Mucosa of descending colon (tissue), 3 donors: ENCODE measurements around the gene ANKRD6. TPM values are rescaled to one million over a fixed set of nuclear protein-coding genes. Genes with fewer than 3 reads are reported as not detected.

Experiments
- ATAC-seq: fragments of 200-7000 bp; cut with Tn5 transposase; one replicate; pipeline ENCODE4 v1.9.1; 2020; ENCODE audit warnings: mild to moderate bottlenecking, moderate library complexity
- DNase-seq, 3 donors: peaks; one replicate each; pipeline ENCODE4 v3.0.0-alpha.2; 2020
- H3K36me3 ChIP-seq: fragments of 200-600 bp; one replicate; pipeline ENCODE4 v1.8.0; 2021; ENCODE audit warnings: low read depth, mild to moderate bottlenecking
- H3K4me1 ChIP-seq: fragments of 200-600 bp; one replicate; pipeline ENCODE4 v1.8.0; 2021; ENCODE audit warnings: low read depth, mild to moderate bottlenecking
- H3K4me3 ChIP-seq: fragments of 200-600 bp; one replicate; pipeline ENCODE4 v1.8.0; 2021; ENCODE audit warnings: mild to moderate bottlenecking
- H3K9me3 ChIP-seq: fragments of 200-600 bp; one replicate; pipeline ENCODE4 v1.8.0; 2021; ENCODE audit warnings: mild to moderate bottlenecking
- intact Hi-C, 2 donors: fragments of 100-400 bp; cut with DNase I in 1 of 2; cut with micrococcal nuclease in 1 of 2; formaldehyde crosslinking; loops; one replicate each; pipeline versions ENCODE4 v1.11.0 to v1.11.1; 2022; cut with DNase I, micrococcal nuclease
- total RNA-seq, 3 donors: library from RNA; stranded (reverse); fragmentation: NEBNext Ultra II Directional in 2 of 3; extraction: Animal tissue kit (Norgen Biotek cat#: 25700) in 2 of 3; gene quantifications; one replicate each; pipeline versions ENCODE4 v1.2.1 to v1.2.4, GENCODE V29; 2021 to 2023
- TF ChIP-seq, protein P1 (sequence below): fragments of 200-600 bp; IDR thresholded peaks from one replicate; pipeline ENCODE4 v1.8.0; 2022; ENCODE audit warnings: antibody characterized with exemption, mild to moderate bottlenecking
- donor health status: DM: no; HTN: no; CAD: no; lungs with moderate emphysema.
- donor health status: DM: no; HTN: no; CAD: no.
- donor health status: DM: no; HTN: yes; CAD: no.

Gene ANKRD6
- total RNA-seq, 3 donors from 2014 or later: 1.8 to 10.9 (median 2.8) TPM

DNA sequence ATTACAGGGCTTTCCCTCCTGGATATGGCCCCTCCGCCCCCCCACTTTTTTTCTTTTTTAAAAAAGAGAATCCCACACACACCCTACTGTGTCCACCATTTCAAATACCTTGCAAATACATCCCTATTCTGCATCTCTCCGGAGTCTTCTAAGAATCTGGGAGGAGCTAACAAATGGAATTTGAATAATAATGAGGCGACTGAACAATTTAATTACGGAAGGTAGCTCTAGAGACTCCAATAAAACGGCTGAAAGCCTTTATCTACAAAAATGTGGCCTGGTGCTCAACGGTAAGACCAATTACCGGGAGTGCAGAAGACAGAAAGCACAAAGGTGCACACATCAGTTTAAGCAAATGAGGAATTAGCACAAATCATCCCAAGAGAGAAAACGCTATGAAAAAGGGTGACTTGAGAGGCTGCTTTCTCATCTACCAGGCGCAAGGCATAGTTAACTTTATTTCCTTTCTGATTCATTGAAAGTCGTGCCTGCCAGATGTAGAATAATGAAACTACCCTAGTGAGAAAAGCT, 22.7 kb upstream of the ANKRD6 start:
- no peak overlapping the region for H3K4me3 ChIP-seq
- DNase-seq (no peak), ATAC-seq (no peak)
- H3K4me1 ChIP-seq: peaks cover 4% of the 10 kb centered on the region
- intact Hi-C loops: no loop called here
- no peaks in the 10 kb centered on the region for H3K9me3 ChIP-seq
- TF ChIP-seq, protein P1, sequence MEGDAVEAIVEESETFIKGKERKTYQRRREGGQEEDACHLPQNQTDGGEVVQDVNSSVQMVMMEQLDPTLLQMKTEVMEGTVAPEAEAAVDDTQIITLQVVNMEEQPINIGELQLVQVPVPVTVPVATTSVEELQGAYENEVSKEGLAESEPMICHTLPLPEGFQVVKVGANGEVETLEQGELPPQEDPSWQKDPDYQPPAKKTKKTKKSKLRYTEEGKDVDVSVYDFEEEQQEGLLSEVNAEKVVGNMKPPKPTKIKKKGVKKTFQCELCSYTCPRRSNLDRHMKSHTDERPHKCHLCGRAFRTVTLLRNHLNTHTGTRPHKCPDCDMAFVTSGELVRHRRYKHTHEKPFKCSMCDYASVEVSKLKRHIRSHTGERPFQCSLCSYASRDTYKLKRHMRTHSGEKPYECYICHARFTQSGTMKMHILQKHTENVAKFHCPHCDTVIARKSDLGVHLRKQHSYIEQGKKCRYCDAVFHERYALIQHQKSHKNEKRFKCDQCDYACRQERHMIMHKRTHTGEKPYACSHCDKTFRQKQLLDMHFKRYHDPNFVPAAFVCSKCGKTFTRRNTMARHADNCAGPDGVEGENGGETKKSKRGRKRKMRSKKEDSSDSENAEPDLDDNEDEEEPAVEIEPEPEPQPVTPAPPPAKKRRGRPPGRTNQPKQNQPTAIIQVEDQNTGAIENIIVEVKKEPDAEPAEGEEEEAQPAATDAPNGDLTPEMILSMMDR: no peak
- H3K36me3 ChIP-seq: no peaks in the 10 kb centered on the region

DNA sequence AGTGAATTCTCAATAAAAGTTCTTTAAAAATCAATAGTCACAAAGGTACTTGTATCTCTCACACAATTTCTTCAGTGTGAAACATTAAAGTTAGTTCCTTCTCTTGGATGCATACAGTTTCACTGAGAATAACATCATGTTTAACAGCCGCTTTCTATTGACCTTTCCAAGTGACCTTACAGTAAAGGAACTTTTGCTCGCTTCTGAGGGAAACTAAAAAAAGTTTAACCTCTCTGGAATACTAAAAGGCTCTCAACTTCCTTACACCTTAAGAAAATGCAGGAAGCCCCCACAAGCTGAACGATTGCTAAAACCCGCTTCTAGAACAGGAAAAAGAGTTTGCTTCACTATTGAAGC, 22.2 kb upstream of the ANKRD6 start:
- intact Hi-C loops: no loop called here
- Histone ChIP-seq H3K9me3 (no peaks in the 10 kb centered on the region), H3K36me3 (no peaks in the 10 kb centered on the region), H3K4me3 (no peak overlapping the region), H3K4me1 (peaks cover 4% of the 10 kb centered on the region)
- no peak for DNase-seq
- no peak for ATAC-seq
- TF ChIP-seq, protein P1: no peak

DNA sequence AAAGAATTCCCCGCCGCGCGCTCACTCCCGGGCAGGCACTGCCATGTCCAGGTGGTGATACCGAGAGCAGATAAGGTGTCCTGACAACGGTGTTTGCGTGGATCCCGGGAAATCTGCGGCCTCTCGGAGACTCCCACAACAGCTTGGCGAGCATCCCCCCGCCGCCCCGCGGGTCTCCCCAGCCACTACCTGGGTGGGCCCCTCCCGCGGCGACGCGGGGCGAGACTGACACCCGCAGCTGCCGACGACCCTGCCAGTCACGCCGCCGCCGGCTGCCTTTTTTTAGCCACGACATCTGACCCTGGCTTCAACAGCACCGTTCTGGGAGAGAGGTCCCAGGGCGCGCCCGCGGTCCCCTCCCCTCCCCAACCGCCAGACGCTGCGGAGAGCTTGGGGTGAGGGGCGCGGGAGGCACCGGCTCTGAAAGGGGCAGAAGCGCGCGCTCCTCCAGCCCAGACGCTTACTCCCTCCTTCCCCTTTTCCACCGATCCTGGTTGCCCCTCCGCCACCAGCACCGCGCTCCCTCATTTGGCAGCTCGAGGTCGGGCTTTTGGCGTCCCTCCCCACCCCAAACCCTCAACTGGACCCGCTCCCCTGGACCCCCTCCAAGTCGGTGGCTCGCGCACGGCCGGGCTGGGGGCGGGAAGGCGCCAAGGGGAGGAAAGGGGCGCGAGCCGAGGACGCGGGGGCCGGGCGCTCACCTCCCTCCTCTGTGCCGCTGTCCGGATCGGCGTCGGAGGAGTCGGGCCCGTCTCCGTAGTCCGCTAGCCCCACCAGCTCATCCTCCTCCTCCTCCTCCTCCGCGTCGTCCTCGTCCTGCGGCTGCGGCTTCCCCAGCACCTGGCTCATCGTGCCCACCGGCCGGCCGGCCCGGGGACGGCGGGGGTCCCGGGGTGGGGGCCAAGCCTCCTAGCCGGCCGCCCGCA, 21.5 kb upstream of the ANKRD6 start:
- no peaks in the 10 kb centered on the region for H3K9me3 ChIP-seq
- ATAC-seq: peak; percentile 65
- H3K4me1 ChIP-seq: peaks cover 4% of the 10 kb centered on the region
- DNase-seq: peak; percentile 27 to 60 (median 45)
- TF ChIP-seq, protein P1: no peak
- H3K36me3 ChIP-seq: no peaks in the 10 kb centered on the region
- H3K4me3 ChIP-seq: peak overlapping the region; percentile 34
- intact Hi-C loops: no loop called here

DNA sequence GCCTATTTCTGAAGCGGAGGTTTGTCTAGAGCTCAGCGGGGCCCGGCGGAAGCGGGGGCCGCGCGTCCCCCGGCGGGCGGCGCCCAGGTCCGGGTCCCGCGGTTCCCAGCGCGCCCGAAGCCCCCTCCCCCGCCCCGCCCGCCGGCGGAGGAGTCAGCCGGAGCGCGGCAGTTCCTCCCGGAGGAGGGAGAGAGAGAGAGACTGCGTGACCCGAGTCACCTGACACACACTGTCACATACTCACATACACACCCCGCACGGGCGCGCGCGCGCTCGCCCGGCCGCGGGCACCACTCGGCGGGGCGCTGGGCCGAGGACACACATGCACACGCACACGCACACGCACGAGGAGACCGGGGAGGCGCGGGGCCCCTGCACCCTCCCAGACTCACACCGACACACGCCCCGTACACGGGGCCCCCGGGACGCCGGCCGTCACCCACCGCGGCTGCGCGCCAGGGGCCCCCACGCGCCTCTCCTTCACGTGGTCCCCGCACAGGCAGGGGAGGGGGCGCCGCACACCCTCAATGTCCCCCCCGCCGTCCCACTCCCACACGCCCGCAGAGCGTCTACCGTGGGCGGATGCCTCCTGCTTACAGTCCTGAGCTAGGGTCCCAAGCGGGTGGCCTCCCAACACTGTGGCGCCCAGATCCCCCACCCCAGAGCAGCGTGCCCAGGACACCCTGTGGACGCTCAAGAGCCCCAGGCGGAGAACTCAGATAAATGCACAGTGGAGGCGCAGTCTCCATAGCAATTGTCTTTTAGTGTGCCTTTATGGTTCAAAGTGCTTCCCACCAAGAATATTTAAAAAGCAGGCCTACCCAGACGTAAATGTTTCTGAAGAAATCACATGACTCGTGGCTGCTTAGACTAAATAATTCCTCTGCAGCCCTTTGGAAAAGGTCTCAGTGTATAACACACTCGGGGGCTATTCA, 20.6 kb upstream of the ANKRD6 start, which contains the start of gene RRAGD:
TSS of gene RRAGD (minus strand) at position 203 of the 935 bp plus-strand sequence. CDS start 280 bp downstream, outside the sequence.
- intact Hi-C loops: no loop called here
- TF ChIP-seq, protein P1: no peak
- Histone ChIP-seq H3K4me3 (peak within 1 kb of the TSS; percentile 34), H3K36me3 (no peaks in the 10 kb centered on the region), H3K4me1 (peaks cover 4% of the 10 kb centered on the region), H3K9me3 (no peaks in the 10 kb centered on the region)
- DNase-seq (peak; percentile 68 to 75 (median 74)), ATAC-seq (peak; percentile 92)

DNA sequence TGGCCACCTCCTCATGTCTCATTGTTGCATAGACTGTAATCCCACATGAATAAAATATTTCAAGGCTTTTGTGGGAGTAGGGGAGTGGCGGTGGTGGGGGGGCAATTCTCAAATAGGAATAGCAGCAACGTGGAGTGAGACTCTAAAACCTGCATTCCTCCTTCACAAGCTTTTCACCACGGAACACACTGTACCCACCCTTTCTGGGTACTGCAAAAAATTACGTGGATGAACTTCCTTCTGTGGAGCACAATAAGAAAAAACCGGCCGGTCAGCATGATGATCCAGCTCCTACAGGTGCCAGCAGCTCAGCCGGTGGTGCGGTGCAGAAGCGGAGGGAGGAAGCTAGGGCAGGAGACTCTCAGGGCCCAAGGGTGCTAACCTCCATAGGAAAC, 19.9 kb upstream of the ANKRD6 start:
- no peaks in the 10 kb centered on the region for H3K36me3 ChIP-seq
- ATAC-seq (peak; percentile 12), DNase-seq (peak in 2 of 3 donors; percentile 17 to 33)
- intact Hi-C loops: no loop called here
- H3K4me3 ChIP-seq: no peak overlapping the region
- TF ChIP-seq, protein P1: no peak
- peaks cover 4% of the 10 kb centered on the region for H3K4me1 ChIP-seq
- H3K9me3 ChIP-seq: no peaks in the 10 kb centered on the region
